A549 treated with RU486 at 1 μM for 4 hours (cell line): ENCODE measurements around the gene GPRC5B. TPM values are rescaled to one million over a fixed set of nuclear protein-coding genes. Genes with fewer than 3 reads are reported as not detected.

Experiments
- total RNA-seq: library from RNA; stranded (reverse); fragments of 200-300 nt; extraction: Qiagen RNA extraction; gene quantifications from 5 replicates; pipeline ENCODE4 v1.2.3, GENCODE V29; 2022; ENCODE audit warnings: low read depth

GPRC5B gene
- total RNA-seq, result 23.4 to 26.9 TPM (median 24.6 TPM) in 5 replicates

DNA sequence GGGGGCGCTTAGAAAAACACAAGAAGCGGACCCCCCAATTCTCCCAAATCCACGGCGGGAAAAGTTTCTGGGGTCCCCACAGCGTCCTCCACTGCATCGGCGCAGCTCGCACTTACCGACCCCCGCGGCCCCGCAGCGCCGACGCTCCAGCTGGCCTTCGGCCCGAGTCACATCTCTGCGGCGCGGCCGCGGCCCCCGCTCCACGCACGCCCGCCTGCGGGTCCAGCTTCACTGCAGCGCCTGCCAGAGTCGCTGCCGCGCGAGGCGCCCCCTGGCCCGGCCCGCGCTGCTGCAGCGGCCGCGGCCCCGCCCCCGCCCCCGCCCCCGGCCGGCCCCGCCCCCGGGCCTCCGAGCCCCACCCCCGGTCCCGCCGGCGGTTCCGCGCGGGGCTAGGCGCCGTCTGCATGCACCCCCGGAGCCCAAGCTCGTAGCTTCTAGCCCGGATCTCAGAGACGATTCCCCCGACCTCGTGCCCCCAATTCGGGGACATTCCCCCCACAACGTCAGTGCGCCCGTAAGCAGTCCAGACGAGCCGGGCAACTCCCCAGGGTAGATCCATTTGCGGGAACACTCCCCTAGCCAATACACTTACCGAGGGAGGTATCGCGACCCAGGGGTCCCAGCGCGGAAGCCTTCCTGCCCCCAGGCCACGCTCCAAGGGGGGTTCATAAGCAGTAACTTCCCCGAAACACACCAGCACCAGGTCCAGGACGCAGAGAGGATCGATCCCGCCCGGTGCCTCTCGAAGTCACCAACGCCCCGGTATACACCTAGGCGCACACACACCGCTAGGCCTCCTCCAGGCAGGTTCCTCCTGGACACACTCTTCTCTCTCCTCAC lies at the start of gene GPRC5B:
Gene GPRC5B, minus strand, starts transcription at position 238 of the 840 bp plus-strand sequence. CDS start 12,003 bp downstream, outside the sequence.

Other genes starting within 250 kb of the GPRC5B start
- gene KNOP1, start 166.6 kb downstream of the GPRC5B start, total RNA-seq, result 36.6 to 45.5 TPM (median 44.6 TPM) in 5 replicates
- gene IQCK, start 166.6 kb downstream of the GPRC5B start, total RNA-seq, result 6.9 to 12.4 TPM (median 10.6 TPM) in 5 replicates
- gene GPR139, start 189.0 kb upstream of the GPRC5B start, total RNA-seq, result not detected in 5 replicates